OCI-LY7 (cell line): ENCODE measurements around the gene TRDN.

Experiments used
- CTCF ChIP-seq: fragments of 200-600 bp; sonication (generic); conservative IDR thresholded peaks from 2 replicates; pipeline ENCODE4 v1.5.1; 2014; ENCODE audit warnings: mild to moderate bottlenecking, antibody characterized with exemption, low read length, moderate library complexity, mixed read lengths
- EZH2phosphoT487 ChIP-seq: fragments of 200-600 bp; sonication (generic); IDR thresholded peaks from 2 replicates; pipeline ENCODE4 v1.6.1; 2018; ENCODE audit warnings: low read depth, borderline replicate concordance, mild to moderate bottlenecking, mixed run types, antibody characterized with exemption, low read length, moderate library complexity, mixed read lengths

DNA sequence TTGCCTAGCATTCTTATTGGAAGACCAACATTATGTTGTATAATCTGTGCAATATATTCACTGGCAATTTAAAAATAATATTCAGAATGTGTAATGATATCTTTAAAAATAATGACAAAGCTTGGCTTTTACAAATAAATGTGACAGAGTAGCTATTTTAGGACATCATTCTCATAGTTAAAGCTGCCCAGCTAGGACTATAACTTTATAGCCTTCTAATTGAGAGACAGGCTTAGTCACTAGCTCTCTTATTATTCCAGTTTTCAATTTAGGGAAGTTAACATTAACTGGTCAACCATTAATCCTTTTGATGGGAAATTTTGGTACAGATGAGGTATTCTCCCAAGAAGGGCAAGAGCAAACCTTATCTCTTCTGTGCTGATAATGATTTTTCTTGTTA lies 443.5 kb downstream of the TRDN start:
- TF ChIP-seq CTCF (no peak), EZH2phosphoT487 (no peak)
